IPS-18a (cell line): ENCODE measurements around the gene CD4.
A peak's percentile ranks its signal among the peaks of the same experiment; 100 is the strongest.

Experiments used
- H3K27ac ChIP-seq: one replicate; pipeline ENCODE4 v1.5.1; 2013; ENCODE audit warnings: low read length
- H3K27me3 ChIP-seq: one replicate; pipeline ENCODE4 v1.6.1; 2013; ENCODE audit warnings: mild to moderate bottlenecking, low read length; ENCODE audit not compliant: control insufficient read depth, insufficient read depth
- H3K36me3 ChIP-seq: one replicate; pipeline ENCODE4 v1.6.1; 2013; ENCODE audit warnings: low read depth, low read length; ENCODE audit not compliant: control insufficient read depth
- H3K4me1 ChIP-seq: one replicate; pipeline ENCODE4 v1.6.1; 2013; ENCODE audit warnings: low read depth, low read length; ENCODE audit not compliant: control insufficient read depth
- H3K4me3 ChIP-seq: one replicate; pipeline ENCODE4 v1.5.1; 2013; ENCODE audit warnings: low read length
- H3K9ac ChIP-seq: one replicate; pipeline ENCODE4 v1.6.1; 2013; ENCODE audit warnings: mild to moderate bottlenecking, low read length, moderate library complexity
- H3K9me3 ChIP-seq: one replicate; pipeline ENCODE4 v1.6.1; 2013; ENCODE audit warnings: low read depth, low read length; ENCODE audit not compliant: control insufficient read depth

The CD4 gene

GRCh38 chr12:6827982-6828780 lies 38.9 kb downstream of the CD4 start, which contains the start of gene P3H3:
P3H3 (plus strand) TSS chr12:6828407; CDS start chr12:6828441, 34 bp downstream.
- Histone ChIP-seq H3K4me1 (peaks cover 5% of the 10 kb centered on the region), H3K9ac (peak within 1 kb of the TSS; percentile 61), H3K9me3 (no peaks in the 10 kb centered on the region), H3K4me3 (peak within 1 kb of the TSS; percentile 84), H3K27me3 (peaks cover 12% of the 10 kb centered on the region), H3K36me3 (peaks cover 21% of the 10 kb centered on the region), H3K27ac (no peak within 1 kb of the TSS)

GRCh38 chr12:6828781-6829535 lies 39.6 kb downstream of the CD4 start:
- peaks cover 29% of the 10 kb centered on the region for H3K36me3 ChIP-seq
- H3K9me3 ChIP-seq, result no peaks in the 10 kb centered on the region
- peak overlapping the region; percentile 61 for H3K9ac ChIP-seq
- H3K27me3 ChIP-seq, result peaks cover 12% of the 10 kb centered on the region
- peaks cover 5% of the 10 kb centered on the region for H3K4me1 ChIP-seq
- H3K27ac ChIP-seq, result no peak overlapping the region
- peak overlapping the region; percentile 84 for H3K4me3 ChIP-seq

DNA sequence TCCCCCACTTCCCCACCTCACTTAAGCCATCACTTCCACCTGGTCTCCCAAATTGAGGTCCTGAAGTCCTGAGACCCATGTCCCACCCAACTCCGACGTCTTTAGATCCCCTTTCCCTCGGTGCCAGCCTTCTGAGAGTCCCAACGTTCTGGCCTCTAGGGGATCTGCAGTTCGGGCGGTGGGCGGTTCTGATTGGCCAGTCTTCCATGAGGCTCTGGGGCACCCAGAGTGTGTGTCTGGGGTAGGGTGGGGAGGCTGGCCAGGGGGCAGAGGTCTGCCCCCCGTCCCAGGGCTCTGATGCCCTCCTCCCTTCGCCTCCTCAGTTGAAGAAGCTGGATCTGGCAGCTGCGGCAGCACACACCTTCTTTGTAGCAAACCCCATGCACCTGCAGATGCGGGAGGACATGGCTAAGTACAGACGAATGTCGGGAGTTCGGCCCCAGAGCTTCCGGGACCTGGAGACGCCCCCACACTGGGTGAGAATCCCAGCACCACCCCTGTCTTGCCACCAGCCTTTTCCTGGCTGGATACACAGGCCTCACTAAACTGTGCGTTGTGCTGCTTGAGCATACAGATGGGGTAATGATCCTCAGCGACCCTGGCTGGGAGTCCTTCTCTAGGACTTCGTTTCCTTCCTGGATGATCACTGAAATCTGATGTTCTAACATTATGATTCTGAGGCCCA lies 40.4 kb downstream of the CD4 start:
- peak overlapping the region; percentile 61 for H3K9ac ChIP-seq
- no peak overlapping the region for H3K27ac ChIP-seq
- no peaks in the 10 kb centered on the region for H3K9me3 ChIP-seq
- peaks cover 5% of the 10 kb centered on the region for H3K4me1 ChIP-seq
- H3K36me3 ChIP-seq, result peaks cover 34% of the 10 kb centered on the region
- H3K27me3 ChIP-seq, result peaks cover 8% of the 10 kb centered on the region
- H3K4me3 ChIP-seq, result peak overlapping the region; percentile 84

GRCh38 chr12:6830286-6830890 lies 41.1 kb downstream of the CD4 start:
- peaks cover 1% of the 10 kb centered on the region for H3K27me3 ChIP-seq
- H3K9ac ChIP-seq, result no peak overlapping the region
- H3K4me3 ChIP-seq, result no peak overlapping the region

GRCh38 chr12:6830999-6831398 lies 41.7 kb downstream of the CD4 start:
- peaks cover 34% of the 10 kb centered on the region for H3K36me3 ChIP-seq
- no peak overlapping the region for H3K9ac ChIP-seq
- peaks cover 5% of the 10 kb centered on the region for H3K4me1 ChIP-seq
- no peak overlapping the region for H3K27ac ChIP-seq
- no peaks in the 10 kb centered on the region for H3K9me3 ChIP-seq
- H3K4me3 ChIP-seq, result no peak overlapping the region
- H3K27me3 ChIP-seq, result no peaks in the 10 kb centered on the region

More at GRCh38 chr12:6830286-6830890, 41.1 kb downstream of the CD4 start:
- H3K4me1 ChIP-seq, result peaks cover 5% of the 10 kb centered on the region
- H3K27ac ChIP-seq, result no peak overlapping the region
- H3K9me3 ChIP-seq, result no peaks in the 10 kb centered on the region
- H3K36me3 ChIP-seq, result peaks cover 34% of the 10 kb centered on the region

GRCh38 chr12:6831450-6831995 lies 42.2 kb downstream of the CD4 start:
- Histone ChIP-seq H3K36me3 (peaks cover 34% of the 10 kb centered on the region), H3K27ac (no peak overlapping the region), H3K9me3 (no peaks in the 10 kb centered on the region), H3K4me3 (no peak overlapping the region), H3K27me3 (no peaks in the 10 kb centered on the region), H3K4me1 (peaks cover 5% of the 10 kb centered on the region), H3K9ac (no peak overlapping the region)

GRCh38 chr12:6832125-6832524 lies 42.8 kb downstream of the CD4 start:
- H3K9ac ChIP-seq, result no peak overlapping the region
- H3K4me1 ChIP-seq, result peaks cover 2% of the 10 kb centered on the region
- no peaks in the 10 kb centered on the region for H3K27me3 ChIP-seq
- H3K4me3 ChIP-seq, result no peak overlapping the region
- H3K27ac ChIP-seq, result no peak overlapping the region
- H3K36me3 ChIP-seq, result peaks cover 37% of the 10 kb centered on the region
- no peaks in the 10 kb centered on the region for H3K9me3 ChIP-seq

DNA sequence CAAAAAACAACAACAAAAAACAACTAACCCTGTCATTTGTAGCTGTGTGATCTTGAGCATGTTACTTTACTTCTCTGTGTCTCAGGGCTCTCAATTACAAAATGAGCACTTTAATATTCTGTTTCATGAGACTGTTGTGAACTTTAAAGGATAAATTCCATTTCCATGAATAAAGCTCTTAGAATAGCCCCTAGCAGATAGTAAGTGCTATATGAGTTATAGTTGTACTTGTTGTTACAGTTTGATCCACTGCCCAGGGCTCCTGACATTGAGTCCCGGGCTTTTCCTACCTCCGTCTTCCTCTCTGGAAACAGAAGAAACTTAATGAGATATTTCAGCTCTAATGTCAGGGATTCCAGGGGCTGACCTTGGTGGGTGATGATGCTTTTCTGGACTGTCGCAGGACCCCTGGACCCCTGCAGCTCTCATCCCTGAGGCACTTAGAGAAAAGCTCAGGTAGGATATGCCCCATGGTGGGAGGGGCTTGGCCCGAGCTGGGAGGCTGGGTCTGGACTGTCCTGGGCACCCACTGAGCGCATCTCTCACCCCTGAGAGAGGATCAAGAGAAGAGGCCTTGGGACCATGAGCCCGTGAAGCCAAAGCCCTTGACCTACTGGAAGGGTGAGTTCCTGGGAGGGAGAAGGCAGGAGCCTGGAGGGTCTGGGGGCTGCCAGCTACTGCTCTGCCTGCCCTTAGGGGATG lies 44.0 kb downstream of the CD4 start:
- Histone ChIP-seq H3K27me3 (no peaks in the 10 kb centered on the region), H3K27ac (no peak overlapping the region), H3K36me3 (peaks cover 49% of the 10 kb centered on the region), H3K4me1 (no peaks in the 10 kb centered on the region), H3K4me3 (no peak overlapping the region), H3K9ac (no peak overlapping the region), H3K9me3 (no peaks in the 10 kb centered on the region)

- no peaks in the 10 kb centered on the region for H3K27me3 ChIP-seq
- H3K36me3 ChIP-seq, result peaks cover 58% of the 10 kb centered on the region
- no peak overlapping the region for H3K27ac ChIP-seq
- no peaks in the 10 kb centered on the region for H3K4me1 ChIP-seq
- H3K9ac ChIP-seq, result no peak overlapping the region
- H3K4me3 ChIP-seq, result no peak overlapping the region
- H3K9me3 ChIP-seq, result no peaks in the 10 kb centered on the region
These were observed 44.9 kb downstream of the CD4 start for GRCh38 chr12:6834254-6834653.

DNA sequence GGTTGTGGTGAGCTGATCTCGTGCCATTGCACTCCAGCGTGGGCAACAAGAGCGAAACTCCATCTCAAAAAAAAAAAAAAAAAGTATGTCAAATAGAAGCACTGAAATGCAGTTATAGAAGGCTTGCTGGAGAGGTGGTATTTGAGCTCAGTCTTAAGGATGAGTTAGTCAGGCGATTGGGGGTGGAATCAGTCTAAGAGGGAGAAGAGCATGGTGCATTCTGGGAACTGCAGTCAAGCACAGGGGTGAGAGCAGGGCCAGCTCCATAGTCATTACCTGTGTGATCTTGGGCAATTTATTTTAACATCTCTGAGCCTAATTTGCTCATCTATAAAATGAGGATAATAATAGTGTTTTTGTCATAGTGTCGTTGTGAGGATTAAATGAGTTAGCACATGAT lies 45.5 kb downstream of the CD4 start:
- Histone ChIP-seq H3K36me3 (peaks cover 64% of the 10 kb centered on the region), H3K4me3 (no peak overlapping the region), H3K4me1 (no peaks in the 10 kb centered on the region), H3K27me3 (no peaks in the 10 kb centered on the region), H3K27ac (no peak overlapping the region), H3K9me3 (no peaks in the 10 kb centered on the region), H3K9ac (no peak overlapping the region)
